Gastrocnemius medialis (tissue), 4 donors: ENCODE measurements around the gene AIG1.

ENCODE experiments used
- CTCF ChIP-seq, 5 experiments: fragments of 450-650 bp in 3 of 5; fragments of 200-600 bp in 2 of 5; sonication (generic) in 2 of 5; IDR thresholded peaks in 4 of 5; conservative IDR thresholded peaks in 1 of 5; 1 replicate in 4 of 5; 2 replicates in 1 of 5; pipeline ENCODE4 v1.5.1; 2016 to 2019; ENCODE audit warnings: antibody characterized with exemption in 5 of 5, mild to moderate bottlenecking in 3 of 5, moderate library complexity in 3 of 5
- POLR2A ChIP-seq, 2 donors: fragments of 450-650 bp; IDR thresholded peaks; one replicate each; pipeline ENCODE4 v1.6.1; 2017; ENCODE audit warnings: antibody characterized with exemption in 2 of 2, mild to moderate bottlenecking in 2 of 2, moderate library complexity in 2 of 2

DNA sequence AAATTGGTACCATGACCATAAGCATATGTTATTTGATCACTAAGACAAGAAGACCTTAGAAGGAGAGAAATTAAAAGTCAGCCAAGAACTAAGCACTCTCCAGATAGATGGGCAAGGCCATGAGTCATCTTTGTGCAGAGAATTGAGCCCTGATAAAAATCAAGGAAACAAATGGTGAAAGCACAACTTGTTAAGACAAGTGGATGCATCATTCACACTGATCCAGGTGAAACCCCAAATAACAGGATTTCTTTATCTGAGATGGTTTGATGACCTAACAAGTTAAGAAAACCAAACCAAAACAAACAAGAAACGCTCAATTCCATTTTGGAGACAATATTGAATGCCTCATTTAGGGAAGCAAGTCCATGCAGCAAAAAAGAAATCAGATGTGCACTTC is 268.2 kb downstream of the AIG1 start:
- TF ChIP-seq CTCF (IDR thresholded peaks at IDR 0.05 in 4 of 5, conservative IDR thresholded peaks at IDR 0.05 in 1 of 5) = no peak
- no peak for TF ChIP-seq POLR2A (IDR thresholded peaks at IDR 0.05)
